Dedifferentiated amniotic fluid mesenchymal stem cell (primary cell): Measurements from ENCODE around the gene SIL1.

Experiments
- DNase-seq: peaks from one replicate; pipeline ENCODE4 v3.0.0-alpha.2; 2016; ENCODE audit errors: extremely low spot score

Gene SIL1

DNA sequence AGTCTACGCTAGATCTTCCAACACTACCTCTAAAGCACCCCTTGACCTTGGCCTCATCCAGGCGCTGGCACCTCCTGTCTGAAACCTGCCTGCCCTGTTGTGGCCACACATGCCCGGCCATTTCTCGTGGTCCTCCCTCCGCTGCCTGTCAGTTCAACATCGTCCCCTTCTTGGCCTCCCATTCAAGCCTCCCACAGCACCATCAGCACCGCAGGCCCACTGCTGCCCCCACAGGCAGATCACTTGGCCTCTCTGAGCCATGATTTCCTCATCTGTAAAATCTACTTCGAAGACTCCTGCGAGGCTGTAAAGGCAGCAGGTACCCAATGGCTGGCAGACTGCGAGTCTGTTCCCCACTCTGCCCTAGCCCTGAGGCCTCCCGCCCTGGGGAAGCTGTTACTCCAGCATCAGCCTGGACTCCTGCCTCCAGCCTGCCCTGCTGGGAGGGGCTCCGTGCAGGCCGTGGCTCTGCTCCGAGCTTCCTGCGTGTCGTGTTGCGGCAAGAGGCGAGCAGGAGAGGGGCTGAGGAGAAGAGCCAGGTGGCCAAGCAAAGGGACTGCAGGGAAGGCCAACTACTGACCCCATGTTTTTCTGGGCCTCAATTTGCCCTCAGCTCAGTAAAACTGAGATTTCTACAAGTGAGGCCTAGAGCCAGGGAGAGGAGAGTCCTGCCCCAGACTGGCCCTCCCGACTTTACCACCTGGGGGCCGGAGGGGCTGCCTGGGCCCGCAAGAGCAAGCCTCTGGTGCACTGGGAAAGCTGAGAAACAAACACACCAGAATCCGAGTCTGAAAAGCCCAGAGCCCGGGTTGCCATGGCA lies 252.5 kb downstream of the SIL1 start:
- no peak for DNase-seq

DNA sequence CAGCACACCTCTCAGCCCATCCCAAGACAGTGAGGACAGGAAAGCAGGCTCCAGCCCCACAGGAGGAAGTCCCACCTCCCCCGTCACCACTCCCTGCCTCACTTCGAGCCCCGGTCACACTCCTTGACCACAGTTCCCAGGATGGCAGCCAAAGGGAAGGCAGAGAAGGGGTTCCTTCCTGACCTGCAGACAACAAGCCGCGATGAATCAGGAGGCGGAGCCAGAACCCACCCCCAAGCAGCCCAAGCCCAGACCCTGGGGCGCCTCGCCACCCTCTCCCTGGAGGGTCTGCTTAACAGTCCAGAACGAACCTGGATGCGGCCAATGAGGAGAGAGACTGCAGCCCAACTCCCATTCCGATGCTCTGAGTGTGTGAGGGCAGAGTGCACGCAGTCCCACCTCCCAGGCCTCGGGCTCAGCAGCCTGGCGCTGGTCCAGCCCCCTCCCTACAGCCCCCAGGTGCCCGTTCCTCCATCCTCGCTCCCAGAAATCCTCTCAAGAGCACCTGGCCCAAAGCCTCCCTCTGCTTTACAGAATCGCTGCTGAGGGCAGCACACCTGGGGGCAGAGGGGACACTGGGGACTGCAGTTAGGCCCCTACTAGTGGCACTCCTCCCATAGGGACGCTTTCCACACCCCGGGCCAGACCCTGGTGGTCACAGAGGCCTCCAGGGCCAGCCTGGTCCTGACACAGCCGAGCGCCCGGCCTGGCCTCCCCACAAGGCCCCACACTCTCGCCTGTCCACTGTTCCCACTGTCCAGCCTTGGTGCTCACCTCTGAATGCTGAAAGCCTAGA lies 253.4 kb downstream of the SIL1 start:
- no peak for DNase-seq

DNA sequence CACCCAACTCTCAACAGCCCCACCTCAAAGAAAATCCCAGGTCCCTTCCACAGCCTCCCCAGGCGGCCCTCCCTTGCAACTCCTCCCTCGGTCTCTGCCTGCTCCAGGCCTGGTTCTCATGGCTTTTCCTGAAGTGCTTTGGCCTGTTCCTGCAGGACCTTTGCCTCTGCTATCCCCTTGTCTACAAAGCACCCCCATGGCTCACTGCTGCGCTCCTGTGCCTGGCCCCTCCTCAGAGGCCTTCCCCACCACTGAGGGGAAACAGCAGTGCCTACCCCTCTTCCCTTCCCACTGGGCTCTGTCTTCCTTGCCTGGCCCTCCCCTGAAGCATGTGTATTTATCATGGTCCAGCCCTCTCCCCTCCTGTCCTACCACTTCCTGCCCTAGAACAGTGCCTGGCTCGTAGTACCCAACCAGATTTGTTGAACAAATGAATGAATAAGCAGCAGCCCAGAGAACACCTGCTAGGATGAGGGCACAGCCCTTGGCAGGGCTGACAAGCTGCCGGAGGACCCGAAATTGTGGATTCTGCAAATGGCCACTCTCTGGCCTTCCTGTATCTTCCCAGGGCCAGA lies 254.5 kb downstream of the SIL1 start:
- no peak for DNase-seq

DNA sequence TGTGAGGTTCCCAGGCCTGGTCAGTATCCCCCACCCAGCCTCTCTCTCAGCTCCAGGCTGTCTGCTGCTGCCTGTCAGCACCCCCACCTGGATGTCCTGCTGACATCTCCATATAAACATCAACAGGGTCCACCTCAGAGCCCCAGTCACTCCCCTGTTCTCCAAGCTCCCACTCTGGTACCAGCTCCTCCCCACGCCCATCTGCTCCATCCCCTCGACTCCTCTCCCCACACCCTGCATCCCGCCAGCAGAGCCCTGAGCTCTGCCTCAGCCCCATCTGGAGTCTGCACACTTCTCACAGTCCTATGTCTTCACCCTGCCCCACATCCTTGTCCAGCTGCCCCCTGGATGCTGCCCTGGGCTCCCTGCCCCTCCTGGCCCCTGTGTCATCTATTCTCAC lies 255.3 kb downstream of the SIL1 start:
- DNase-seq = no peak

DNA sequence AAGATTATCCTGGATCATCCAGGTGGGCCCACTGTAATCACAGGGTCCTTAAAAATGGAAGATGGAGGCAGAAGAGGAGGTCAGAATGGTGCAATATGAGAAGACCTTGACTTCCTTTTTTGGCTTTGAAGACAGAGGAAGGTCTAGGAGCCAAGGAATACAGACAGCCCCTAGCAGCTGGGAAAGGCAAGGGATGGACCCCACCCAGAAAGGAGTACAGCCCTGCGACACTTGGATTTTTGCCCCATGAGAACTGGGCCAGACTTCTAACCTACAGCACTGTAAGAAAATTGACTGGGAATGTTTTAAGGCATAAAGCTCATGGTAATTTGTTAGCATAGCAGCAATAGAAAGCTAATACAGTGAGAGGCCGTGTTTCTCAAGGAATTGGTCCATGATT lies 256.1 kb downstream of the SIL1 start:
- no peak for DNase-seq

DNA sequence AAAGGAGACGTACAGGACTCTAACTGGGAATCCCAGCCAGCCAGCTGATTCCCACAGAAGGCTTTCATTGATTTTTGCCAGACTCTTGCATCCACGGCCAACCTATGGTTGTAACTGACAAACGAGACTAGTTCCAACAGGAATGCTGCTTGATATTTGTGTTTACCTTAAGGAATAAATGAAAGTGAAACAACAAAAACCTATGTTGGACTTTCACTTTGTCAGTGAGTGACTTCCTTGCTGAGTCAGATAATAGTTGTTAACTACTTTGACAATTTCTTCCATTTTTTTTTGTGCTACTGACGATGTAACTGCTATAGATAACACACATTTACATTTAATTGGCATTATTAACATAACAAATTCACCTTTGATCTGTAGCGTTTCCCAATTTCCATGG lies 259.6 kb downstream of the SIL1 start:
- no peak for DNase-seq

DNA sequence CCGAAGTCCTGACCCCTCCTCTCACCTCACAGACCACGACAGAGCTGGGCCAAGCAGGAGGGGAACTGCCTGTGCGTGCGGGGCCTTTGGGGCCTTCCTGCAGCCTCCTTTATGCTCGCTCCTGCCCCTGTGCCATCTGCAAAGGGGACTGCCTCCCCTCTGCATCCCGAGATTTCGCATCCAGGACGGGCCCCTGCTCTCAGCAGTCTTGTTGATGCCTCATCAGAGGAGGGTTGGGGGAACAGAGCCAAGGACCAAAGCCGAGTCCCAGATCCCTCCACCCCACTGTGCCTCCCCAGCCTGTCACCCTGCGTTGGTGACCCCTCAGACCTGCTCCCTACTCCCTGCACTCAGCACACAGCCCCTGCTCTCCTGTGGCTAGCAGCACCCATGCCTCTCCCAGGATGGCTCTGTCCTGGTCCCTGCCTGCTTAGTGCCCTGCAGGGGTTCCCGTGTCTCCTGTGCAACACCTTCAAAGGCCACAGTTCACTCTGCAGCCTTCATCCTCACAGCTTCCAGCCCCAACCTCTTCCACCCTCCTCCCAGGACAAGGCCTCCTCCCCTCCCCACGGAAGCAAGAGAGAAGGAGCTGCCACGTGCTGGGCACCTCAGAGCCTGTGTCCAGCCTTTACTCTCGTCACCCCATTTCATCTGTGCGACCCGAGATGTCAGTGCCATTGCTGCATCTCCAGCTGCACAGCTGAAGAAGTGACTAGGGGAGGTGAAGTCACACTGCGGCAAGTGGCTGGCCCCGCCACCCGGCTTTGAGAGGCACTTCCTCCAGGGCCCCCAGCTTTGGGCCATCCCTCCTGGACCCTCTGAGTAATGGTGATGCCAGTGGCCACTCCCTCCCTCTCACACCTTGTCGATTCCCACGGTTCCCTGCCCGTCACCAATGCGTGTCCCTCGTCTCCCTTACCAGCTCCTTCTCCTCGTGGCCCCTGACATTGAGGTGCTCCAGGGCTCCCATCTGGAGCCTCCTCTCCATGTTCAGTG lies 260.5 kb downstream of the SIL1 start:
- DNase-seq = no peak

DNA sequence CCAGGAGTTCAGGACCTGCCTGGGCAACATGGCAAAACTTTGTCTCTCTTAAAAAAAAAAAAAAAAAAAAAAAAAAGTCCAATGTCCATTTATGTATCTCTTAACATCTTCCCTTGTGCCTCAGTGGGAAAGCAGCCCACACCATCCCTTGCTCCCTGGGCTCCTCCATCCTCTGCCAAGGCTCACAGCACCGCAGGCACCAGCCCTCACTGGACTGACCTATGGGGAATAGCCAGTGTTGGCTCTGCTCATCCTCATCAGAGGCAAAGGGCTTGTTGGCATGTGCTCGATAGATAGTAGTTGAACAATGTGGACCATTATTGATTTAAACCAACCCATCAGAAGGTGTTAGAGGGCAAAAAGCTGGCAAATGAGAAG lies 261.2 kb downstream of the SIL1 start:
- no peak for DNase-seq

DNA sequence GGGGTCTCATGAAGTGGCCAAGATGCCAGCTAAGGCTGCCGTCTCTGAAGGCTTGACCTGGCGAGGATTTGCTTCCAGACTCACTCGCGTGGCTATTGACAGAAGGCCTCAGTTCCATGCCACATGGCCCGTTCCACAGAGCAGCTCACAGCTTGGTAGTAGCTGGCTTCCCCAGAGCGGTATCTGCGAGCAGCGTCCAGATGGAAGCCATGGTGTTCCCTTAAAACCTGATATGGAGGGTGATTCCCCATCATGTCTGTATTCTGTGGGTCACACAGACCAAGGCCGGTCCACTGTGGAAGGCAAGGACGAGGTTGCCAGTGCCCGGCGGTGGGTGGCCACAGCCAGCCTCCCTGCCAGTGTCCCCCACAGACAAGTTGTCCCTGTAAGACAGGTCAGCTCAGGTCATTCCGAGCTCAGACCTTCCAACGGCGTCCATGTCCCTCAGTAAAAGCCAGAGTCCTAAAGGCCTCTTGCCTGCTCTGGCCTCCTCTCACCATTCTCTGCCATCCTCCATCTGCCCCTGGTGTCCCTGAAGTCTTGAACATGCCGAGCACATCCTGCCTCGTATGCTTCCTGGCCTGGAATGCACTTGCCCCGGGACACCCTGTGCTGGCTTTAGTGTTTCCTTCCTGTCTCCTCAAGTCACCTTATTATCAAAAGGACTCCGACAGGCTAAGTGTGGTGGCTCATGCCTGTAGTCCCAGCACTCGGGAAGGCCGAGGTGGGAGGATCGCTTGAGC lies 261.8 kb downstream of the SIL1 start:
- DNase-seq = no peak

DNA sequence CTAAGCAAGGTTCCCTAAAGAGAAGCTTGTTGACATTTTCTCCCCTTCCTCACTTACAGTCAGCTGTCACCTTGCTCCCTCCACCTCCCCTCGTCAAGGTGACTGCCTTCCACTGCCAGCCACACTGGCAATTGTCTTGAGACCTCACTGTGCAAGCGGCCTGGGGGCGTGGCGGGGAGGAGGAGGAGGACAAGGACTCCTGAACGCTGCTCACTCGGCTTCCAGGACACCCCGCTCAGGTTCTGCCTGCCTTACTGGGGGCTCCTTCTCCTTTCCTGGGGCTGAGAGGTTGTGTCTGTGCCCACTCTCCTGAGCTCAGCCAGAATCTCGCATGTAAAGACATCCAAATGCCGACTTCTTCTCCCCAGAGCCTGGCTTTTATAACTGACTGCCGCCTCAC lies 262.7 kb downstream of the SIL1 start:
- DNase-seq = no peak

DNA sequence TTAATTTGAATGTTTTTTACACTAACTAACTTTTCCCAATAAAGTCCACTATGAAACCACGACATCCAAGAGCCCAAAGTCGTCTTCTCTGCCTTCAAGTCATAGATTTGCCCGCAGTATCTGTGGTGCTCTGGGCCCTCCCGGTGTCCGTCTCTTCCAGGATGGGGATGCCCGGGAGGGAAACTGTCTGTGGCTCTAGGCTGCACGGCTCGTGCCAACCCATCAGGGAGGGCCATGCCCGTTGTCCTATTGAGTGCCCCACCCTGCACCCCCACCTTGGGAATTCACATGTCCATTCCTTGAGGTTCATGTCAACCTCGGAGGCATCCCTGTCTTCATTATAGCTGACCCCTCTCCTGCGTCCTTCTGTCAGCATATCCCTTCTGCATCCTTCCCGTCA lies 263.2 kb downstream of the SIL1 start:
- DNase-seq = no peak

DNA sequence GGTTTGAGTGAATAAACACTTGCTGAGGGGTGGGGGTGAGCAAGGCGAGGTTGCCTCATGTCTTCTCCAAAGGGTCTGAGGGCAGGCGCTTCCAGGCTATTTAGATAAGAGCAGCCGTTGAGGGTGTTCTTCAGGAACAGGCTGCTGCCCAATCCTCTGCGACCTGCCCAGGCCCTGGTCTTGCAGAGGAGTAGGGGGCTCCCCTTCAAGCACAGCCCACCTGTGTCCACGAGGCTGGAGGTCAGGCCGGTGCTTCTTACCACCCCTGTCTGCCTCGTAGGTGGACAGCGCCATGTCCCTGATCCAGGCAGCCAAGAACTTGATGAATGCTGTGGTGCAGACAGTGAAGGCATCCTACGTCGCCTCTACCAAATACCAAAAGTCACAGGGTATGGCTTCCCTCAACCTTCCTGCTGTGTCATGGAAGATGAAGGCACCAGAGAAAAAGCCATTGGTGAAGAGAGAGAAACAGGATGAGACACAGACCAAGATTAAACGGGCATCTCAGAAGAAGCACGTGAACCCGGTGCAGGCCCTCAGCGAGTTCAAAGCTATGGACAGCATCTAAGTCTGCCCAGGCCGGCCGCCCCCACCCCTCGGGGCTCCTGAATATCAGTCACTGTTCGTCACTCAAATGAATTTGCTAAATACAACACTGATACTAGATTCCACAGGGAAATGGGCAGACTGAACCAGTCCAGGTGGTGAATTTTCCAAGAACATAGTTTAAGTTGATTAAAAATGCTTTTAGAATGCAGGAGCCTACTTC lies 264.5 kb downstream of the SIL1 start:
- no peak for DNase-seq

DNA sequence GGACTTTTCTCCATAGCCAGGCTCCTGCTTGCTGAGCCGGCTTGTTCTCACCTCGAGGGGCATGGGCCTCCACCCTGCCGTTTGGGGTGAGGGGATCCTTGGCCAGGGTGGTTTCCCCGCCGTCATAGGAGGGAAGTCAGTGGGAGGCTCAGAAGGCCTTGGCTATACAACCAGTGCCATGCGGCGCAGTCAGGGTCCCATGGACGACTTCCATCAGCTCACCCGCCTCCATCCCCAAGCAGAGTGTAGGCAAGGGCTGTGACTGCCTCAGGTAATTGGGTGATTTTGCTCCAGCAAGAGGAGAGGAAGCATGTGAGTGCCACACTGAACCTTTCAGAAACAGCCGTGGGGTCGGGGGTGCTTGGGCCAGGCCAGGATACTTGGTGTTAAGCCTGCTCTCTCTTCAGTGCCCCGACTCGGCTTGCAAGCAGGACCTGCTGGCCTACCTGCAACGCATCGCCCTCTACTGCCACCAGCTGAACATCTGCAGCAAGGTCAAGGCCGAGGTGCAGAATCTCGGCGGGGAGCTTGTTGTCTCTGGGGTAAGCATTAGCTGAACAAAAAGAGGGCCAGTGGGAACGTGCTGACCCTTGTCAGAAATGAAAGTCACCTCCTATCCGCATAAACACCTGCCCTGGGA lies 265.9 kb downstream of the SIL1 start:
- no peak for DNase-seq

DNA sequence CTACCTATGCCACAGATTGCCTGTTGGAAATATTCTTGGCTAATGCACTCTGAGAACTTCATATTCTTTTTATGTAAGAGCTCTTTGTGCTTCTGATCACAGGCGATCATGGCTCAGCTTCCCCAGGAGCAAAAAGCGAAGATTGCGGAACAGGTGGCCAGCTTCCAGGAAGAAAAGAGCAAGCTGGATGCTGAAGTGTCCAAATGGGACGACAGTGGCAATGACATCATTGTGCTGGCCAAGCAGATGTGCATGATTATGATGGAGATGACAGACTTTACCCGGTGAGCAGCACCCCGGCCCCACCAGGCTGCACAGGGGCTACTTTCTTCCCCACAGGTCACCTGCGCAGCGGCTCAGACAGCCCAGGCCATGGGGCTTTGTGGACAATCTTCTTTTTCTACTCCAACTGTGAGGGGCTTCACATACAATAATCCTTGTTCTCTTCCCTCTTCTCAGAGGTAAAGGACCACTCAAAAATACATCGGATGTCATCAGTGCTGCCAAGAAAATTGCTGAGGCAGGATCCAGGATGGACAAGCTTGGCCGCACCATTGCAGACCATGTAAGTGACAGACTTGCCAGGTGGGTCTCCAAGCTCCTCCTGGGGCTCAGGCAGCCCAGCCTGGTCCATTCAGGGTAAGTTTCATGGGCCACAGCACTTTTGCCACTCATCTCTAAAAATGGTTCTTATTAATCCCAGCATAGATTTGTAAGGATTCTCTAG lies 267.6 kb downstream of the SIL1 start:
- DNase-seq = no peak

DNA sequence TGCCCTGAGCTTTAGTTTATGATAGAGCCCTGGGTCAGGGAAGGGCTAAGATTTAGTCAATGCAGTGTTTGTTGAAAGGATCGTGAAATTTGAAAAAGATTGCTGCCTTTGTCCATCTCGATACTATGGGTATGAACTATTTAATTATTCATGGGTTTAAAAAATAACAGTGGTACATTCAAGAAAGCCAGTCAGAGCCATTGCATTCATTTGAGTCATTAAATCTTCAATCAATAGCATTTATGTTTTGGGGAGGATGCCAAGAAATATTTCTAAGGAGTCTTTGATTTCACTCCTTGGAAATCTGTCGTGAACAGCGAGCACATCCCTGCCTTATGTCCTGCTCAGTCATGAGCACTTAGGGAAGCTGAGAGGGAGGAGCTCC lies 268.6 kb downstream of the SIL1 start:
- no peak for DNase-seq

DNA sequence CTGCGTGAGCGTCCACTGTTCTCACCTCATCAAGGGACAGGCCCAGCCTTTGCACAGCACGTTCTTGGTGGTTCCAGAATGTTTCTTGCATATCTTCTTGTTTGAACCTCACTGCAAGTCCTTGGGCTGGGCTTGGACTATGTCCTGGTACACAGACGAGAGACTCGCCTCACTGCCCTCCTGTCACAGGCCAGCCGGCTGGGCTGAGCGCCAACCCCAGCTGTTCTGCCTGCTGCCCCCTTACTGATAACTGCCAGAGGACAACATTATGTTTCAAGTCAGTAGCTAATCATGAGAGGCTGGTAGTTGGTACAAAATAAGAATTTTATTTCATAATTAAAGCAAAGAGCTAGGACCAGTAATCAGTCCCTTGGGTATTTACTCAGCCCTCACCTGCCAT lies 270.2 kb downstream of the SIL1 start:
- DNase-seq = no peak

DNA sequence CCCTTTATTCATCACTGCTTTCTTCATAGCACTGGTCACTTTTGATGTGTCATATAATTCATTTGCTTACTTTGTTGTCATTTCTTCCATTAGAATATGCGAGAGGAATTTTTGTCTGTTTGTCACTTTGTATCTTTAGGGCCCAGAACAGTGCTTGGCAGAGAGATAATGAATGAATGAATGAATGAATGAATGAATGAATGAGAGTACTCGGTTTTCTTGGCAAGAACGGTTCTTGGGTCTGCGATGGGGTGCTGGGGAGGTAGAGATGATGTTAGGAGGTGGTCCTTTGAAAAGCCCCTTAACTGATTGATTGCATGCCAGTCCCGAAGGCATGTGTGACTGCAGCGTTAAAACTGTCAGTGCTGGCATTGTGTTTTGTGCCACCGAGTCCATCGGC lies 270.6 kb downstream of the SIL1 start:
- no peak for DNase-seq

DNA sequence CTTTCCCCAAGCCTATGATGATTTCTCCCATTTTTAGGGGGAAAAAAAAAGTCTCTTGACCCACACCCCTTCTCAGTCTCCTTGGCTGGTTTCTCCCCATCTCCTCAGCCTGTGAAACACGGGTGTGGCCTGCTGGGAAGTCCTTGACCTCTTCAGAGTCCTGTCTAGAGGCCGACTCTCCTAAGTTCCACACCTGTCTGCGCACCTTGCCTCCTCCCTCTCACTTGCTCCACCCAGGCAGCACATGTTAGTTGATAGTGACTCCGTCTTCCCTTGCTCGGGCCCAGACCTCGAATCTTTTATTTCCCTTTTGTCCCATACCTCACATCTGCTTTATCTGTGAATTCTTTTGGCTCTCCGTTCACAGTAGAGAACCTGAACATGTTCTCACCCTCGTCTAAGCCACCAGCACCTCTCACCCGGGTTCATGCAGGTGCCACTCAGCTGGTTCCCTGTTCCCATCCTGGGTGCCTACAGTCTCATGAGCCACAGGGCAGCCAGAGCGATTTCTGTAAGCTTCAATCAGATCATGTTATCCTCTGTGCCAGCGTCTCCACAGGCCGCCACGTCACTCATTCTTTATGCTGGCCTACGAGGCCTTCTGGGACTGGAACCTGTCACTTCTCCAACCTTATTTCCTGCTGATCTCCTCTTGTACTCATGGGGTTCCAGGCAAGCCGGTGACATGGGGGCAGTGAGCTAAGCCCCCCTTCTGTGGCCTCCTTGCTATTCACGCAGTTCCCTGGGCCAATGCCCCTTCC lies 271.3 kb downstream of the SIL1 start:
- DNase-seq = no peak
